ENCODE results near the gene PLCH1. TPM values are rescaled to one million over a fixed set of nuclear protein-coding genes. Genes with fewer than 3 reads are reported as not detected.

Gene PLCH1
- total RNA-seq, 1 experiment from 2014 or later: 3.8 TPM

GRCh38 chr3:155448531-155448930 is 296.3 kb downstream of the PLCH1 start:
- no peaks in the 10 kb centered on the region for H3K9me3 ChIP-seq (ENCODE audit: control insufficient read depth in 1 of 2, insufficient read depth in 1 of 2, low read depth in 1 of 2, low read length in 2 of 2)
- no peaks in the 10 kb centered on the region for H3K36me3 ChIP-seq (ENCODE audit: control insufficient read depth in 1 of 2, insufficient read depth in 2 of 2, low read length in 2 of 2)
- no peak overlapping the region for H3K4me2 ChIP-seq (ENCODE audit: low read length)
- no peaks in the 10 kb centered on the region for H3K9me2 ChIP-seq (ENCODE audit: insufficient read depth)
- ChIA-PET RAD21 (ENCODE audit: low non-redundant PET in 1 of 2, low total read pairs in 2 of 2, uncharacterized antibody in 2 of 2, unreplicated experiment in 2 of 2) (no interaction called here), POLR2A (no interaction called here), CTCF (no interaction called here)
- ATAC-seq: no peak
- no TSS peak for BruUV-seq (replicated peaks)
- no peak for DNase-seq (ENCODE audit: low read depth, low spot score)
- no peaks in the 10 kb centered on the region for H3K79me2 ChIP-seq (ENCODE audit: insufficient read depth, low read length)
- H3K4me3 ChIP-seq (replicated peaks in 1 of 2; ENCODE audit: low read depth in 1 of 2, low read length in 2 of 2): no peak overlapping the region
- no peak for TF ChIP-seq EZH2phosphoT487 (IDR thresholded peaks at IDR 0.05; ENCODE audit: borderline replicate concordance)
- no peaks in the 10 kb centered on the region for H3K27me3 ChIP-seq (ENCODE audit: insufficient read depth, low read length)
- H3K27ac ChIP-seq (ENCODE audit: low read depth, low read length): no peak overlapping the region
- H3K4me1 ChIP-seq (ENCODE audit: control insufficient read depth in 1 of 2, insufficient read depth in 2 of 2, low read length in 2 of 2): no peaks in the 10 kb centered on the region
- H2AFZ ChIP-seq (ENCODE audit: low read depth, low read length, poor library complexity, severe bottlenecking): no peak overlapping the region
- no peak overlapping the region for H3K9ac ChIP-seq (ENCODE audit: low read length)
- intact Hi-C loops (cut with micrococcal nuclease): no loop called here
- H4K20me1 ChIP-seq (ENCODE audit: insufficient read depth): no peaks in the 10 kb centered on the region

GRCh38 chr3:155446366-155446765 is 298.5 kb downstream of the PLCH1 start:
- no peak overlapping the region for H2AFZ ChIP-seq (ENCODE audit: low read depth, low read length, poor library complexity, severe bottlenecking)
- DNase-seq (ENCODE audit: low read depth, low spot score): no peak
- ChIA-PET POLR2A (no interaction called here), CTCF (no interaction called here), RAD21 (ENCODE audit: low non-redundant PET in 1 of 2, low total read pairs in 2 of 2, uncharacterized antibody in 2 of 2, unreplicated experiment in 2 of 2) (no interaction called here)
- ATAC-seq: no peak
- intact Hi-C loops (cut with micrococcal nuclease): no loop called here
- no peak overlapping the region for H3K4me3 ChIP-seq (replicated peaks in 1 of 2; ENCODE audit: low read depth in 1 of 2, low read length in 2 of 2)
- H3K9ac ChIP-seq (ENCODE audit: low read length): no peak overlapping the region
- no peaks in the 10 kb centered on the region for H3K79me2 ChIP-seq (ENCODE audit: insufficient read depth, low read length)
- no peaks in the 10 kb centered on the region for H3K9me3 ChIP-seq (ENCODE audit: control insufficient read depth in 1 of 2, insufficient read depth in 1 of 2, low read depth in 1 of 2, low read length in 2 of 2)
- no peaks in the 10 kb centered on the region for H3K4me1 ChIP-seq (ENCODE audit: control insufficient read depth in 1 of 2, insufficient read depth in 2 of 2, low read length in 2 of 2)
- H3K36me3 ChIP-seq (ENCODE audit: control insufficient read depth in 1 of 2, insufficient read depth in 2 of 2, low read length in 2 of 2): no peaks in the 10 kb centered on the region
- TF ChIP-seq TCF7L2 (IDR thresholded peaks at IDR 0.05; ENCODE audit: borderline replicate concordance, extremely low read depth, insufficient read depth, insufficient read length) (no peak), ZFX (IDR thresholded peaks at IDR 0.05) (no peak), ZNF274 (IDR thresholded peaks at IDR 0.05; ENCODE audit: low read depth, low read length) (no peak), POLR2A (IDR thresholded peaks at IDR 0.05; ENCODE audit: borderline replicate concordance, extremely low read depth, insufficient read depth, insufficient read length) (no peak), CBX3 (IDR thresholded peaks at IDR 0.05; ENCODE audit: low read depth) (no peak), ZBTB33 (IDR thresholded peaks at IDR 0.05; ENCODE audit: extremely low read depth, insufficient replicate concordance, low read length) (no peak), POLR2AphosphoS5 (IDR thresholded peaks at IDR 0.05; ENCODE audit: low read depth, low read length) (no peak), RAD21 (IDR thresholded peaks at IDR 0.05; ENCODE audit: low read depth) (no peak), JUND (IDR thresholded peaks at IDR 0.05) (no peak)
- no peak overlapping the region for H3K27ac ChIP-seq (ENCODE audit: low read depth, low read length)
- H3K9me2 ChIP-seq (ENCODE audit: insufficient read depth): no peaks in the 10 kb centered on the region
- H3K27me3 ChIP-seq (ENCODE audit: insufficient read depth, low read length): no peaks in the 10 kb centered on the region
- H4K20me1 ChIP-seq (ENCODE audit: insufficient read depth): no peaks in the 10 kb centered on the region
- BruUV-seq (replicated peaks): no TSS peak
- no peak overlapping the region for H3K4me2 ChIP-seq (ENCODE audit: low read length)
